PFSK-1 (cell line): ENCODE results near the gene GRIN2A.

ENCODE experiments used
- FOXP2 ChIP-seq: optimal IDR thresholded peaks from 2 replicates; pipeline ENCODE3; 2011; ENCODE audit warnings: borderline replicate concordance, control low read depth, inconsistent platforms; ENCODE audit not compliant: insufficient read depth; ENCODE audit errors: extremely low read length, extremely low read depth
- POLR2AphosphoS5 ChIP-seq: IDR thresholded peaks from 2 replicates; pipeline ENCODE4 v1.6.1; 2012; ENCODE audit warnings: low read depth, mild to moderate bottlenecking, control low read depth, low read length, moderate library complexity
- REST ChIP-seq, 2 experiments: IDR thresholded peaks; 2 replicates each; pipeline versions ENCODE4 v1.6.1 to v1.8.0; 2011 to 2012; ENCODE audit warnings: low read depth in 2 of 2, low read length in 2 of 2, control low read depth in 1 of 2, inconsistent platforms in 1 of 2, mild to moderate bottlenecking in 1 of 2, moderate library complexity in 1 of 2; ENCODE audit not compliant: insufficient read depth in 1 of 2
- SIN3A ChIP-seq: IDR thresholded peaks from 2 replicates; pipeline ENCODE4 v1.6.1; 2012; ENCODE audit warnings: mild to moderate bottlenecking, low read length, moderate library complexity, borderline replicate concordance; ENCODE audit not compliant: insufficient read depth
- TAF1 ChIP-seq: IDR thresholded peaks from 2 replicates; pipeline ENCODE4 v1.6.1; 2012; ENCODE audit warnings: low read length, control low read depth, borderline replicate concordance; ENCODE audit not compliant: insufficient read depth

The GRIN2A gene

GRCh38 chr16:9756434-9756833 is 425.8 kb downstream of the GRIN2A start:
- TF ChIP-seq FOXP2 (no peak), REST (IDR thresholded peaks at IDR 0.05; ENCODE audit: insufficient read depth in 1 of 2, low read depth in 2 of 2, low read length in 2 of 2) (no peak)

- TF ChIP-seq POLR2AphosphoS5 (no peak), SIN3A (no peak), TAF1 (no peak), FOXP2 (no peak), REST (IDR thresholded peaks at IDR 0.05; ENCODE audit: insufficient read depth in 1 of 2, low read depth in 2 of 2, low read length in 2 of 2) (no peak)
Measured at GRCh38 chr16:9755081-9755480, 427.1 kb downstream of the GRIN2A start.

- no peak for TF ChIP-seq REST (IDR thresholded peaks at IDR 0.05; ENCODE audit: insufficient read depth in 1 of 2, low read depth in 2 of 2, low read length in 2 of 2)
- no peak for TF ChIP-seq POLR2AphosphoS5
- no peak for TF ChIP-seq FOXP2
Measured at GRCh38 chr16:9741776-9742175, 440.5 kb downstream of the GRIN2A start.

GRCh38 chr16:9739301-9739700 is 442.9 kb downstream of the GRIN2A start:
- no peak for TF ChIP-seq SIN3A
- TF ChIP-seq FOXP2 = no peak
- no peak for TF ChIP-seq REST (IDR thresholded peaks at IDR 0.05; ENCODE audit: insufficient read depth in 1 of 2, low read depth in 2 of 2, low read length in 2 of 2)
- TF ChIP-seq TAF1 = no peak
- TF ChIP-seq POLR2AphosphoS5 = no peak

GRCh38 chr16:9738690-9739089 is 443.5 kb downstream of the GRIN2A start:
- TF ChIP-seq TAF1 (no peak), FOXP2 (no peak), SIN3A (no peak), POLR2AphosphoS5 (no peak), REST (IDR thresholded peaks at IDR 0.05; ENCODE audit: insufficient read depth in 1 of 2, low read depth in 2 of 2, low read length in 2 of 2) (no peak)
